IMR-90 (cell line): Measurements from ENCODE around the gene SOX5. TPM values are rescaled to one million over a fixed set of nuclear protein-coding genes. Genes with fewer than 3 reads are reported as not detected.

ENCODE experiments used
- ATAC-seq: fragments of 200-7000 bp; cut with Tn5 transposase; 2 replicates; pipeline ENCODE4 v1.9.1; 2020; ENCODE audit warnings: low read depth, mild to moderate bottlenecking, moderate library complexity
- BruUV-seq: library from RNA; stranded (reverse); fragments of 400-500 nt; replicated peaks from 2 replicates; lab custom pipeline; 2021; lab: Mats Ljungman, UMichigan
- CTCF ChIA-PET: fragments of 300-600 bp; formaldehyde crosslinking; extraction: SDS; loops from one replicate; lab custom pipeline; 2021; ENCODE audit warnings: antibody characterized with exemption; lab: Yijun Ruan, JAX
- POLR2A ChIA-PET: fragments of 300-600 bp; sonication (Branson Sonifier 250); formaldehyde crosslinking; loops from one replicate; lab custom pipeline; 2022; ENCODE audit warnings: antibody characterized with exemption; ENCODE audit not compliant: unreplicated experiment; lab: Charles Lee
- DNase-seq: peaks from one replicate; pipeline ENCODE4 v3.0.0; 2013
- H2AFZ ChIP-seq: replicated peaks from 2 replicates; pipeline ENCODE3; 2013; ENCODE audit warnings: low read length, mild to moderate bottlenecking; ENCODE audit not compliant: poor library complexity
- H2AK5ac ChIP-seq: 2 replicates; pipeline ENCODE4 v1.6.1; 2013; ENCODE audit warnings: low read depth, low read length, inconsistent platforms
- H2AK9ac ChIP-seq: replicated peaks from 2 replicates; pipeline ENCODE3; 2013; ENCODE audit warnings: mild to moderate bottlenecking, low read depth, low read length, moderate library complexity; ENCODE audit not compliant: poor library complexity
- H2BK120ac ChIP-seq: 2 replicates; pipeline ENCODE4 v1.6.1; 2013; ENCODE audit warnings: low read depth, low read length, inconsistent platforms
- H2BK15ac ChIP-seq: 3 replicates; pipeline ENCODE4 v1.6.1; 2013; ENCODE audit warnings: low read depth, low read length, inconsistent platforms
- H2BK20ac ChIP-seq: 2 replicates; pipeline ENCODE4 v1.6.1; 2013; ENCODE audit warnings: low read depth, mild to moderate bottlenecking, inconsistent platforms, low read length, moderate library complexity
- H2BK5ac ChIP-seq: 2 replicates; pipeline ENCODE4 v1.6.1; 2013; ENCODE audit warnings: mild to moderate bottlenecking, low read depth, low read length, inconsistent platforms; ENCODE audit not compliant: poor library complexity, severe bottlenecking
- H3K14ac ChIP-seq: replicated peaks from 2 replicates; pipeline ENCODE4 v1.6.1; 2013; ENCODE audit warnings: low read depth, low read length, inconsistent platforms
- H3K18ac ChIP-seq: 2 replicates; pipeline ENCODE4 v1.6.1; 2013; ENCODE audit warnings: low read depth, low read length, control low read depth
- H3K23ac ChIP-seq: 2 replicates; pipeline ENCODE4 v1.6.1; 2013; ENCODE audit warnings: low read depth, low read length, inconsistent platforms
- H3K27ac ChIP-seq: 2 replicates; pipeline ENCODE4 v1.5.1; 2013; ENCODE audit warnings: mild to moderate bottlenecking, control low read depth, low read length; ENCODE audit not compliant: insufficient read depth
- H3K27me3 ChIP-seq: 2 replicates; pipeline ENCODE4 v1.6.1; 2013; ENCODE audit warnings: low read length; ENCODE audit not compliant: control insufficient read depth, insufficient read depth
- H3K36me3 ChIP-seq: 2 replicates; pipeline ENCODE4 v1.6.1; 2013; ENCODE audit warnings: low read length, mixed read lengths; ENCODE audit not compliant: control insufficient read depth, insufficient read depth
- H3K4ac ChIP-seq: 2 replicates; pipeline ENCODE4 v1.6.1; 2013; ENCODE audit warnings: low read depth, low read length, inconsistent platforms
- H3K4me1 ChIP-seq: 2 replicates; pipeline ENCODE4 v1.6.1; 2013; ENCODE audit warnings: low read length, mixed read lengths; ENCODE audit not compliant: control insufficient read depth, insufficient read depth
- H3K4me2 ChIP-seq: 2 replicates; pipeline ENCODE4 v1.6.1; 2013; ENCODE audit warnings: low read depth, mild to moderate bottlenecking, control low read depth, low read length, moderate library complexity
- H3K4me3 ChIP-seq: 2 replicates; pipeline ENCODE4 v1.5.1; 2013; ENCODE audit warnings: low read depth, mild to moderate bottlenecking, control low read depth, low read length, moderate library complexity; ENCODE audit not compliant: insufficient read depth
- H3K56ac ChIP-seq: 2 replicates; pipeline ENCODE4 v1.6.1; 2013; ENCODE audit warnings: low read length, inconsistent platforms; ENCODE audit not compliant: insufficient read depth; ENCODE audit errors: extremely low read depth
- H3K79me1 ChIP-seq, 2 experiments: 2 replicates each; pipeline ENCODE4 v1.6.1; 2013; ENCODE audit warnings: low read length in 2 of 2, inconsistent platforms in 1 of 2, low read depth in 1 of 2
- H3K9ac ChIP-seq: 2 replicates; pipeline ENCODE4 v1.6.1; 2013; ENCODE audit warnings: low read depth, low read length, control low read depth
- H3K9me1 ChIP-seq: 2 replicates; pipeline ENCODE4 v1.6.1; 2013; ENCODE audit warnings: low read length, inconsistent platforms; ENCODE audit not compliant: insufficient read depth
- H3K9me3 ChIP-seq: 2 replicates; pipeline ENCODE4 v1.6.1; 2013; ENCODE audit warnings: low read length; ENCODE audit not compliant: control insufficient read depth, insufficient read depth
- H4K20me1 ChIP-seq: 2 replicates; pipeline ENCODE4 v1.6.1; 2013; ENCODE audit warnings: low read length, inconsistent platforms; ENCODE audit not compliant: insufficient read depth
- H4K5ac ChIP-seq: 2 replicates; pipeline ENCODE4 v1.6.1; 2013; ENCODE audit warnings: mild to moderate bottlenecking, low read depth, low read length, control low read depth
- H4K8ac ChIP-seq, 2 experiments: 2 replicates each; pipeline ENCODE4 v1.6.1; 2013; ENCODE audit warnings: low read depth in 2 of 2, low read length in 2 of 2, control low read depth in 1 of 2, inconsistent platforms in 1 of 2
- H4K91ac ChIP-seq: 2 replicates; pipeline ENCODE4 v1.6.1; 2013; ENCODE audit warnings: low read depth, low read length, inconsistent platforms; ENCODE audit not compliant: insufficient read depth
- CHD1 ChIP-seq: IDR thresholded peaks from 2 replicates; pipeline ENCODE4 v1.6.1; 2012; ENCODE audit warnings: low read depth, low read length, improper control_type of control experiment
- CTCF ChIP-seq: conservative IDR thresholded peaks from 2 replicates; pipeline ENCODE4 v1.5.1; 2012; ENCODE audit warnings: mild to moderate bottlenecking, low read depth, low read length, improper control_type of control experiment
- MXI1 ChIP-seq: IDR thresholded peaks from 2 replicates; pipeline ENCODE4 v1.6.1; 2012; ENCODE audit warnings: low read depth, mild to moderate bottlenecking, low read length, moderate library complexity, borderline replicate concordance
- NFE2L2 ChIP-seq: fragments of 150-350 bp; IDR thresholded peaks from 2 replicates; pipeline ENCODE4 v1.6.1; 2016; ENCODE audit warnings: low read depth, mild to moderate bottlenecking, low read length
- SMC3 ChIP-seq: fragments of 150-350 bp; IDR thresholded peaks from 2 replicates; pipeline ENCODE4 v1.6.1; 2016; ENCODE audit warnings: low read depth, mild to moderate bottlenecking, antibody characterized with exemption, low read length, moderate library complexity
- WGBS, 2 experiments: methylation state at CpG; one replicate each; pipeline versions ENCODE4 v1.1.5 to v1.1.7; 2013; ENCODE audit warnings: missing lambda C conversion rate in 2 of 2; ENCODE audit not compliant: insufficient read length in 1 of 2; ENCODE audit errors: extremely low coverage in 2 of 2; 5-methylcytosine and 5-hydroxymethylcytosine counted together
- dilution Hi-C: fragments of 300-500 bp; cut with HindIII; formaldehyde crosslinking; loops from one replicate; pipeline ENCODE4 v1.14.3; 2018; ENCODE audit warnings: low sequenced_read_pairs; ENCODE audit not compliant: unreplicated experiment
- in situ Hi-C: fragments of 300-500 bp; cut with MboI; formaldehyde crosslinking; loops from 3 replicates; pipeline ENCODE4 v1.14.3; 2019; ENCODE audit warnings: low sequenced_read_pairs, inconsistent platforms, mixed read lengths
- intact Hi-C: fragments of 100-400 bp; cut with micrococcal nuclease; formaldehyde crosslinking; loops from 2 replicates; pipeline ENCODE4 v1.10.0; 2022
- polyA plus RNA-seq, 3 experiments: library from polyadenylated mRNA; depleted of rRNA; stranded (reverse); fragments of >200 nt; gene quantifications; 2 replicates each; pipeline ENCODE4 v1.2.3, GENCODE V29; 2012; ENCODE audit warnings: low replicate concordance in 1 of 3
- total RNA-seq: library from RNA; depleted of rRNA; stranded (reverse); fragments of >200 nt; gene quantifications from 2 replicates; pipeline ENCODE4 v1.2.3, GENCODE V29; 2012

Gene SOX5
- total and polyA plus RNA-seq, 2 of the 4 experiments (the other 2 are of a cell fraction), result 1.1 to 13.1 TPM

GRCh38 chr12:23930599-23930998 is 18.9 kb downstream of the SOX5 start:
- intact Hi-C loops (no loop called here), dilution Hi-C loops (no loop called here), in situ Hi-C loops (no loop called here)
- no peak overlapping the region for H2BK20ac ChIP-seq
- H3K23ac ChIP-seq, result no peak overlapping the region
- no peak overlapping the region for H3K56ac ChIP-seq
- no peaks in the 10 kb centered on the region for H4K20me1 ChIP-seq
- ChIA-PET CTCF (no interaction called here), POLR2A (no interaction called here)
- no peak overlapping the region for H3K18ac ChIP-seq
- no peak overlapping the region for H2BK120ac ChIP-seq
- no peaks in the 10 kb centered on the region for H3K36me3 ChIP-seq
- H3K4me1 ChIP-seq, result no peaks in the 10 kb centered on the region; the same call in 1 of the 2 replicates
- H2AK9ac ChIP-seq, result no peak overlapping the region
- no peak overlapping the region for H3K9ac ChIP-seq
- no peak overlapping the region for H3K27ac ChIP-seq
- H3K27me3 ChIP-seq, result no peaks in the 10 kb centered on the region
- H3K9me1 ChIP-seq, result no peaks in the 10 kb centered on the region
- no peaks in the 10 kb centered on the region for H3K79me1 ChIP-seq
- no peak overlapping the region for H2AK5ac ChIP-seq
- no peak overlapping the region for H3K4me3 ChIP-seq
- DNase-seq, result no peak
- no peak overlapping the region for H4K5ac ChIP-seq
- H4K91ac ChIP-seq, result no peak overlapping the region
- WGBS, 2 experiments, result 100% methylated on average over 1 of the region's 2 CpGs; no CpG with 5 or more reads in 1 of the 2 experiments
- no peak overlapping the region for H2BK15ac ChIP-seq
- BruUV-seq, result no TSS peak
- no peak overlapping the region for H2AFZ ChIP-seq
- no peak overlapping the region for H3K4me2 ChIP-seq
- H2BK5ac ChIP-seq, result no peak overlapping the region
- no peak for ATAC-seq
- H3K14ac ChIP-seq, result no peak overlapping the region
- no peak overlapping the region for H3K4ac ChIP-seq
- TF ChIP-seq MXI1 (no peak), SMC3 (no peak), CHD1 (no peak), NFE2L2 (no peak), CTCF (no peak)
- H3K9me3 ChIP-seq, result no peaks in the 10 kb centered on the region
- H4K8ac ChIP-seq, result no peak overlapping the region
